Measurements from ENCODE around the gene TMEFF1. TPM values are rescaled to one million over a fixed set of nuclear protein-coding genes. Genes with fewer than 3 reads are reported as not detected.

Gene TMEFF1
- total RNA-seq, 1 donor from 2014 or later = 103 TPM

- peaks cover 40% of the 10 kb centered on the region for H3K4me1 Mint-ChIP-seq
- H3F3A ChIP-seq (ENCODE audit: low read depth) = peaks cover 23% of the 10 kb centered on the region
- H3K9ac ChIP-seq = peak overlapping the region; percentile 97
- peak overlapping the region; percentile 96 for H3K27ac Mint-ChIP-seq
- H3K4me2 ChIP-seq = peak overlapping the region; percentile 87
- H3K36me3 ChIP-seq = peaks cover 5% of the 10 kb centered on the region
- no peak overlapping the region for H2AFZ ChIP-seq (replicated peaks)
- H3K36me3 Mint-ChIP-seq = peaks cover 31% of the 10 kb centered on the region
- H3K4me3 Mint-ChIP-seq = peak overlapping the region; percentile 96
- peaks cover 20% of the 10 kb centered on the region for H3K4me1 ChIP-seq
- H3K27ac ChIP-seq = peak overlapping the region; percentile 97
- H3K4me3 ChIP-seq = peak overlapping the region; percentile 98
- peaks cover 78% of the 10 kb centered on the region for H3K79me2 ChIP-seq (ENCODE audit: low read depth)
- peaks cover 4% of the 10 kb centered on the region for H3K27me3 Mint-ChIP-seq (ENCODE audit: insufficient read depth, low read depth)
- H3K27me3 ChIP-seq = no peaks in the 10 kb centered on the region
- H3K9me3 Mint-ChIP-seq = peaks cover 17% of the 10 kb centered on the region
- H4K20me1 ChIP-seq (ENCODE audit: low read depth) = peaks cover 50% of the 10 kb centered on the region
- H3K9me3 ChIP-seq (ENCODE audit: low read depth) = peaks cover 2% of the 10 kb centered on the region
- TF ChIP-seq EZH2phosphoT487 (IDR thresholded peaks at IDR 0.05) (no peak), CTCF (IDR thresholded peaks at IDR 0.05) (no peak), EZH2 (IDR thresholded peaks at IDR 0.05) (no peak)
- peak; percentile 85 for DNase-seq (ENCODE audit: low spot score)
Measured at GRCh38 chr9:100474082-100474923, 1.4 kb downstream of the TMEFF1 start.

GRCh38 chr9:100474924-100475276 lies 2.0 kb downstream of the TMEFF1 start:
- Histone ChIP-seq H3K27ac (peak overlapping the region; percentile 97), H3K9ac (peak overlapping the region; percentile 97), H4K20me1 (ENCODE audit: low read depth) (peaks cover 56% of the 10 kb centered on the region), H3K79me2 (ENCODE audit: low read depth) (peaks cover 84% of the 10 kb centered on the region), H3K9me3 (ENCODE audit: low read depth) (peaks cover 7% of the 10 kb centered on the region), H3K27me3 (no peaks in the 10 kb centered on the region), H3K4me3 (peak overlapping the region; percentile 98), H3F3A (ENCODE audit: low read depth) (peaks cover 23% of the 10 kb centered on the region), H2AFZ (replicated peaks) (no peak overlapping the region), H3K4me1 (peaks cover 20% of the 10 kb centered on the region), H3K36me3 (peaks cover 9% of the 10 kb centered on the region), H3K4me2 (peak overlapping the region; percentile 87)
- H3K27ac Mint-ChIP-seq = peak overlapping the region; percentile 96
- peak; percentile 61 for DNase-seq (ENCODE audit: low spot score)
- peak overlapping the region; percentile 96 for H3K4me3 Mint-ChIP-seq
- TF ChIP-seq EZH2 (IDR thresholded peaks at IDR 0.05) (no peak), CTCF (IDR thresholded peaks at IDR 0.05) (no peak), EZH2phosphoT487 (IDR thresholded peaks at IDR 0.05) (no peak)
- peaks cover 22% of the 10 kb centered on the region for H3K9me3 Mint-ChIP-seq
- peaks cover 36% of the 10 kb centered on the region for H3K4me1 Mint-ChIP-seq
- H3K27me3 Mint-ChIP-seq (ENCODE audit: insufficient read depth, low read depth) = peaks cover 4% of the 10 kb centered on the region
- peaks cover 36% of the 10 kb centered on the region for H3K36me3 Mint-ChIP-seq

GRCh38 chr9:100477241-100477640 lies 4.3 kb downstream of the TMEFF1 start:
- Histone ChIP-seq H3K9ac (no peak overlapping the region), H3K4me3 (no peak overlapping the region), H3K4me2 (no peak overlapping the region), H2AFZ (replicated peaks) (no peak overlapping the region), H3K9me3 (ENCODE audit: low read depth) (peaks cover 7% of the 10 kb centered on the region), H3K79me2 (ENCODE audit: low read depth) (peaks cover 98% of the 10 kb centered on the region), H3K36me3 (peaks cover 13% of the 10 kb centered on the region), H4K20me1 (ENCODE audit: low read depth) (peaks cover 79% of the 10 kb centered on the region), H3K27me3 (no peaks in the 10 kb centered on the region), H3K4me1 (peaks cover 27% of the 10 kb centered on the region), H3F3A (ENCODE audit: low read depth) (peaks cover 25% of the 10 kb centered on the region), H3K27ac (no peak overlapping the region)
- H3K4me1 Mint-ChIP-seq = peaks cover 28% of the 10 kb centered on the region
- no peak for DNase-seq (ENCODE audit: low spot score)
- no peak overlapping the region for H3K4me3 Mint-ChIP-seq
- peaks cover 46% of the 10 kb centered on the region for H3K36me3 Mint-ChIP-seq
- peaks cover 4% of the 10 kb centered on the region for H3K27me3 Mint-ChIP-seq (ENCODE audit: insufficient read depth, low read depth)
- peaks cover 34% of the 10 kb centered on the region for H3K9me3 Mint-ChIP-seq
- H3K27ac Mint-ChIP-seq = no peak overlapping the region
- TF ChIP-seq EZH2 (IDR thresholded peaks at IDR 0.05) (no peak), EZH2phosphoT487 (IDR thresholded peaks at IDR 0.05) (no peak), CTCF (IDR thresholded peaks at IDR 0.05) (no peak)
